ENCODE results near the gene GPX2. TPM values are rescaled to one million over a fixed set of nuclear protein-coding genes. Genes with fewer than 3 reads are reported as not detected.
A peak's percentile ranks its signal among the peaks of the same experiment; 100 is the strongest.
"Not testable (repeated sequence)": the region's sequence is repeated elsewhere in the genome, so short reads cannot be mapped to it uniquely, and the experiment has no call there.

Gene GPX2
- total and polyA plus RNA-seq, 2 of the 8 experiments (the other 6 are each of a cell fraction or from before 2014, with no cell fraction given), result 0.30 to 0.89 TPM

- H2AFZ ChIP-seq (ENCODE audit: low read length), result not testable (repeated sequence)
These were observed 29.1 kb downstream of the GPX2 start for GRCh38 chr14:64913477-64913876.

More at GRCh38 chr14:64913477-64913876, 29.1 kb downstream of the GPX2 start:
- H3K4me3 ChIP-seq (ENCODE audit: extremely low read depth in 1 of 4, insufficient read depth in 2 of 4, low read depth in 3 of 4, low read length in 4 of 4); H2AK5ac ChIP-seq (ENCODE audit: low read depth, low read length); H3K9ac ChIP-seq (replicated peaks in 1 of 4; ENCODE audit: extremely low read depth in 1 of 4, low read depth in 3 of 4, low read length in 3 of 4); H3K23me2 ChIP-seq (ENCODE audit: low read depth, low read length); H3K23ac ChIP-seq (ENCODE audit: insufficient read length); H3K27me3 ChIP-seq (replicated peaks in 1 of 4; ENCODE audit: control insufficient read depth in 3 of 4, extremely low read depth in 1 of 4, insufficient read depth in 3 of 4, low read length in 3 of 4); H2BK20ac ChIP-seq (ENCODE audit: low read length); DNase-seq (ENCODE audit: low read depth in 1 of 2, low spot score in 2 of 2); FAIRE-seq; CTCF ChIA-PET (ENCODE audit: partially characterized antibody); H3K14ac ChIP-seq (ENCODE audit: insufficient read length); H4K91ac ChIP-seq (replicated peaks; ENCODE audit: insufficient read length, low read length); H4K20me1 ChIP-seq (replicated peaks in 1 of 2; ENCODE audit: control insufficient read depth in 1 of 2, insufficient read depth in 2 of 2, low read length in 2 of 2); H4K8ac ChIP-seq (ENCODE audit: extremely low read depth, insufficient read depth, low read length); H3K4ac ChIP-seq (replicated peaks; ENCODE audit: insufficient read length, low read depth, low read length); H2BK12ac ChIP-seq (ENCODE audit: low read depth, low read length); H2BK15ac ChIP-seq (ENCODE audit: low read length); H3K36me3 ChIP-seq (ENCODE audit: control insufficient read depth in 2 of 4, insufficient read depth in 4 of 4, low read length in 3 of 4); H3K79me1 ChIP-seq (ENCODE audit: low read depth, low read length); H3K18ac ChIP-seq (ENCODE audit: extremely low read depth, low read length); H3K56ac ChIP-seq (replicated peaks; ENCODE audit: insufficient read length, low read depth, low read length); H4K5ac ChIP-seq (ENCODE audit: insufficient read length, low read depth, low read length); H3K9me3 ChIP-seq (ENCODE audit: insufficient read depth in 2 of 2, low read depth in 1 of 2, low read length in 1 of 2); H2BK120ac ChIP-seq (replicated peaks; ENCODE audit: low read depth, low read length); H3K27ac ChIP-seq (ENCODE audit: low read depth, low read length); H2BK5ac ChIP-seq (ENCODE audit: low read depth, low read length); H3K4me1 ChIP-seq (replicated peaks in 1 of 4; ENCODE audit: control insufficient read depth in 3 of 4, insufficient read depth in 4 of 4, low read length in 3 of 4): not testable (repeated sequence)
- WGBS, 2 experiments (ENCODE audit: extremely low coverage in 1 of 2, insufficient coverage in 1 of 2, insufficient read length in 1 of 2, insufficient replicate concordance in 2 of 2, low coverage in 1 of 2, low lambda C conversion rate in 2 of 2, missing lambda C conversion rate in 1 of 2), result 59% methylated on average over 5 of the region's 5 CpGs; no CpG with 5 or more reads in 1 of the 2 experiments
- POLR2A ChIA-PET (ENCODE audit: partially characterized antibody), result interaction anchor here (1.9 to 2.3 kb wide), 4 partner anchors 11 to 40 kb away, joined by 7 to 17 read pairs (median 10); no protein-coding TSS in a partner anchor
- H3K4me2 ChIP-seq (ENCODE audit: insufficient read depth in 1 of 2, low read depth in 2 of 2, low read length in 2 of 2), result peak overlapping the region; percentile 79 to 90; a peak in 2 of 4 replicates
- peaks cover 5 to 25% of the 10 kb centered on the region in 2 experiments; a peak in 3 of 4 replicates for H3K79me2 ChIP-seq (ENCODE audit: control insufficient read depth in 1 of 2, insufficient read depth in 2 of 2, low read length in 2 of 2)
